GM21786 (cell line): Measurements from ENCODE around the gene STIP1.

Experiments
- ATAC-seq: cut with Tn5 transposase; IDR thresholded peaks from one replicate; pipeline ENCODE4 v1.9.1; 2021; ENCODE audit not compliant: unreplicated experiment

The STIP1 gene

DNA sequence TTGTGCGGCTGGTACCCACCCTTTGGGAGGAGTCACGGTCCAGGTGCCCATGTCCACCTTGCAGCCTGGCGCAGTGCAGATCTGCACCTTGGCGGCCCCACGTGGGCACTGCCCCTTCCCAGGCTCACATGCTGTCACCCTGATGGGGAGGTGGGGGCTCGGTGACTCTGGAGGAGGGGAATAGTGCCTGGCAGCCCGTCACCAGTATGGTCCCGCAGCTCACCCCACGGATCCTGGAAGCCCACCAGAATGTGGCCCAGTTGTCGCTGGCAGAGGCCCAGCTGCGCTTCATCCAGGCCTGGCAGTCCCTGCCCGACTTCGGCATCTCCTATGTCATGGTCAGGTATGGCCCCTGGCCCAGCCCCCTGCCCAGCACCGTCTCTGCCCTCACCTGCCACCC lies 34.8 kb downstream of the STIP1 start:
- ATAC-seq: no peak

DNA sequence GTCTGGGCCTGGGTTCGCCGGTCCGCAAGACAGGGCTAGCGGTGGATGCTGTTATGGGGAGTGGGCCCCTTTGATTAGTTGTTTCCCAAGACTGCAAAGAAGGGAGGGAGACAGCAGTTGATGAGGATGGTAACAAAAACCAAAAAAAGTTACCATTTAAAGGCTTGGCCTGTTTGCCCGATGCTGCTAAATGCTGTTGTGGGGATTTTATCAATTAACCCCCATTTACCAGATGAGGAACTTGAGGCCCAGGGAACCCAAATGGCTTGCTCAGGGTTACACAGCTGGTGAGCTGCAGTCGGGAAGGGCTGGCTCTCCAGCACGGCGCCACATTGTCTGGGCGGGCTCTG lies 36.7 kb downstream of the STIP1 start:
- no peak for ATAC-seq

DNA sequence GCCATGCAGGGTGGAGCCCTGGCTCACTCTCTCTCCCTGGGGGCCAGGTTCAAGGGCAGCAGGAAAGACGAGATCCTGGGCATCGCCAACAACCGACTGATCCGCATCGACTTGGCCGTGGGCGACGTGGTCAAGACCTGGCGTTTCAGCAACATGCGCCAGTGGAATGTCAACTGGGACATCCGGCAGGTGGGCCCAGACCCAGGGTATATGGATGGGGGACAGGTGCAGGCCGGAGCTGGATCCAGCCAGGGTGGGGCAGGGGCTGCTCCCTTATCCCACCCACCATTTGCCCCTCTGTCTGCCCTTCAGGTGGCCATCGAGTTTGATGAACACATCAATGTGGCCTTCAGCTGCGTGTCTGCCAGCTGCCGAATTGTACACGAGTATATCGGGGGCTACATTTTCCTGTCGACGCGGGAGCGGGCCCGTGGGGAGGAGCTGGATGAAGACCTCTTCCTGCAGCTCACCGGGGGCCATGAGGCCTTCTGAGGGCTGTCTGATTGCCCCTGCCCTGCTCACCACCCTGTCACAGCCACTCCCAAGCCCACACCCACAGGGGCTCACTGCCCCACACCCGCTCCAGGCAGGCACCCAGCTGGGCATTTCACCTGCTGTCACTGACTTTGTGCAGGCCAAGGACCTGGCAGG lies 37.2 kb downstream of the STIP1 start:
- ATAC-seq: no peak

DNA sequence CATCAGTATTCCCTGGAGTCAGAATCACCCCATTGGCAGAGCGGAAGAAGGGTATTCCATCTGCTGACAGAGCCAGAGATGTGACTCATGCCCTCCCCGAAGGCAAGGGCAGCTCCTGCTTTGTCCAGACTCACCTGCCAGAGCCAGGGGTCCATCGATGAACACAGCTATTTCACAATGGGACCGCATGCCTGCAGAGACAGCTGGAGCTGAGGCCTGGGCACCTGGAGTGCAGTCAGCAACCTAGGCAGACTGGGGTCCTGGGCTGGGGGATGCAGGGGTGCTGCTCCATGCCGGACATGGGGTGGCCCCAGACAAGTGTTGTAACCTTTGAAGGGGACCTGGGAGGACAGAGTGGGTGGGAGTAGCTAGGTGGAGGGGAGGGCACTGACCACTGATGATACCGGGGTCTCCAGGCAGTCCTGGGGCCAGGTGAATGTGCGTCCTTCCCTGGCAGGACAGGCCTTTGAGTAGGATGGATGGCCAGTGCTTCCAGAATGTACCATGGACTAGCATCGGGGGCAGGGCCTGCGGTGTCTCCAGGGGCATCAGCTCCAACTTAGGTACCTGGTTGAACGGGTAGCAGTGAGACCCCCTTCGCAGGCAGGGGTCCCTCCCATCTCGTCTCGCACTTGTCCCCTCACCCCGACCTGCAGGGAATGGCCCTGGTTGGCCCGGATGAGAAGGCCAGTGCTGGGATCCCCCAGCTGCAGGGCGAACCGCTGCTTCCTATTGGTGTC lies 38.4 kb downstream of the STIP1 start:
- ATAC-seq: no peak

DNA sequence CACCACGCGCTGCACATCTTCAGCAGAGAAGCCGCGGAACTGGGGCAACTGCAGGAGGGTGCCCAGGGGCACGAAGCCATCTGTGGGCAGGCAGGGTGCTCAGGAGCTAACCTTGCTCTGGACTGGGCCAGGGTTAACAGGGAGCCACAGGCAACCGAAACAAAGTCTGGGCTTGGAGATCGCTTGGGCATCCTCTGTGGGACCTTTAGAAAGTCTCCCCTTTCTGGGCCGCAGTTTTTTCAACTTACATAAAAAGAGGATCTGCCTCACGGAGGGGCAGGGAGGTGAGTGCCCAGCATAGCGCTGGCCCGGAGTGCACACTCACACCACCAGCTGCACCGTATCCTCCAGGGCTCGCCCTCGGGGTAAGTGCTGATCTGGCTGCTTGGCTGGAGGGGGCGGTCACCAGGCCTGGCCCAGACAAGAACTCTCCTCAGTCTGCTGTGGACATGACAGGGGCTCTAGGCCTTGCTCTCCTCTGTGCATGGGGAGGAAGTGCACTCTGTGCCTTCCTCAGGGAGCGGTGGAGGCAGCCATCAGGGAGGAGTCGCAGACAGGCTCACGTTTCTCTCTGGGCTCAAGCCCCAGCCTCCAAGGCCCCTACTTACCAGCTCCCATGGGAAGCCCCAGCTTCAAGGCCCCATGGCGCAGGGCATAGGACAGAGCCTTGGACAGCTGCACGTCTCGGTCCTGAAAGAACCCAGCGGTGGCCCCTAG lies 39.1 kb downstream of the STIP1 start:
- ATAC-seq: no peak

DNA sequence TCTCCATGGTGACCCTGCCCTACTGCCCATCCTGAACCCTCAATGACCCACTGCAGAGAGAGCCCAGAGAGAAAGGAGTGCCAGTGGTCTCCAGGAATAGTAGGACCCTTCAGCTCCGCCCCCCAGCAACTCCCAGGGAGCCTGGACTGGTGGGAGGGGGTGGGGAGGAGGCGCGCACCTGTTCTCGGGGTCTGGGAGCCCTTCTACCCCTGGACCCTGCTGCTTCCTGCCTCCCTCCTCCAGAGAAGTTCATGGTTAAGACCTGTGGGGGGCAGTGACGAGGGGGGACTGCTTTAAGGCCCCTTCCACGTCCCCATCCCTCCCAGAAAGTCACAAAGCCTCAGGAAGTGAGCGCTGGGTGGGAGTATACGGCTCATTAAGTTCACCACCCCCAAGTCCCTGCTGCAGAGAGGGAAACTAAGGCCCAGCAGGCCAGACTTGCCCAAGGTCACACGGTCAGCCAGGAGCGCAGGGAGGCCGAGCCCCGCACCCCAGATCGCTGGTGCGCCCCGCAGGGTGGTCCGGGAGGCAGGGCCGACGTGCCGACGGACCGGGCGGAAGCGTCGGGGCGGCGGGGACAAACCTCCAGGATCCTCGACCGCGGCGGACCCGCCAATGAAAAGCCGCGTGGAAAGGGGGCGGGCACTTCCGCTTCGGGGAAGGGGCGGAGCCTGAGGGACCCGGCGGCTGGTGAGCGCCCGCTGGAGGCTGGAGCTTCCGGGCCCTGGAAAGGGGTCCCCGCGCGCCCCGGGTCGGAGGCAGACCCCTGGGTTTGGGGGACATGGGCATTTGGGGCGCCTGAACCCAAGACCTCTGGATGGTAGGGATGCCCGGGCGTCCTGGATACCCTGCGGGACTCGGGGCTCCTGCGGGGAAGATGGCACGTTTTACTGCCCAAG lies 39.9 kb downstream of the STIP1 start, which contains the start of the genes NUDT22 and TRPT1:
NUDT22 (plus strand) TSS at position 667 of the 899 bp plus-strand sequence. CDS start 379 bp downstream, outside the sequence.
TRPT1 (minus strand) TSS at position 579 of the 899 bp plus-strand sequence; CDS start at position 253, 326 bp downstream.
- peak; percentile 41 for ATAC-seq

DNA sequence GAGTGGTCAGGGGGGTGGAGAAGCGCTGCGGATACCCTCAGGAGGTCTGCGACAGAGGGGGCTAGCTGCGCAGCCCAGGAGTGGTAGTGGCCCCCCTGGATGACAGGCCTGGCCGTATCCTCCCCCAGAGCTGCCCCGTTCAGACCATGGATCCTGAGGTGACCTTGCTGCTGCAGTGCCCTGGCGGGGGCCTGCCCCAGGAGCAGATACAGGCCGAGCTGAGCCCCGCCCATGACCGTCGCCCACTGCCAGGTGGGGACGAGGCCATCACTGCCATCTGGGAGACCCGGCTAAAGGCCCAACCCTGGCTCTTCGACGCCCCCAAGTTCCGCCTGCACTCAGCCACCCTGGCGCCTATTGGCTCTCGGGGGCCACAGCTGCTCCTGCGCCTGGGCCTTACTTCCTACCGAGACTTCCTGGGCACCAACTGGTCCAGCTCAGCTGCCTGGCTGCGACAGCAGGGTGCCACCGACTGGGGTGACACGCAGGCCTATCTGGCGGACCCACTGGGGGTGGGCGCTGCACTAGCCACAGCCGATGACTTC lies 40.6 kb downstream of the STIP1 start:
- ATAC-seq: peak; percentile 33

DNA sequence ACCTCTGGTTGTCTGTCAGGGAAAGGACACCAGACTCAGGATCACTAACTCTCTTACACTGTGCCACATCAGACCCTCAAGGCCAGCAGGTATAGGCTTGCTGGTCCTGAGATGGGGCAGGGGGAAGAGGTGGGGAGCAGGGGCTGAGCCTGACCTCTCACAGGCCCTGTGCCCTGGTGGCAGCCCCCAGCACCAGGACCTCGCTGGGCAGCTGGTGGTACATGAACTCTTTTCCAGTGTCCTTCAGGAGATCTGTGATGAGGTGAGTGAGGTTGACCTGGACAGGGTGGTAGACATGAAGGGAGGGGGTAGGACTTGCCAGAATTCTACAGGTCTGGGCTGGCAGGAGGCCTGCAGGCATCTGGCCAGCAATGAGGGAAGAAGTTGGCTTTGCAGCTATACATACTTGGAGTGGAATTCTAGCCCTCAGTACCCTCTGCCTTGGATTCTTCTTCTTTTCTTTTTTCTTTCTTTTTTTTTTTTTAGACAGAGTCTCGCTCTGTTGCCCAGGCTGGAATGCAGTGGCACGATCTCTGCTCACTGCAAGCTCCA lies 41.5 kb downstream of the STIP1 start:
- ATAC-seq: no peak

DNA sequence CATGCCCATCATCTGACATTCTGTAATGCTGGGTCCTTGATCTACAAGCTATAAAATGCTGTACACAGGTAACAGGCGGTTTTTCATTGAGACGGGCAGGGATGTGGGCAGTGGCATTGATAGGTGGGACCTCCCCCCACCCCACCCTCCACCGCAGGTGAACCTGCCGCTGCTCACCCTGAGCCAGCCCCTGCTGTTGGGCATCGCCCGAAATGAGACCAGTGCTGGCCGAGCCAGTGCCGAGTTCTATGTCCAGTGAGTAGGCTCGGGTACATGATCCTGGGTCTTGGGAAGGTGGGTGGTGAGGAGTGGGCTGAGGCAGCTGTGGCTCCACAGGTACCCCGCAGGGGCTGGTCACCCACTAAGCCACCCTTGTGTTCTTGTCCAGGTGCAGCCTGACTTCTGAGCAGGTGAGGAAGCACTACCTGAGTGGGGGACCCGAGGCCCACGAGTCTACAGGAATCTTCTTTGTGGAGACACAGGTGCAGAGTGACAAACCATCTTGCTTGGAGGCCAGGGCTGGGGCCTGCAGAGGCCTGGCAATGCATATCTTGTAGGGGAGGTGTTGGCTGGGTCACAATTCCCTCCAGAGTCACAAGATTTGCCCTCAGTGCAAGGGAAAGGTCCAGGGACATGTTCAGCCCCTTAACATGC lies 43.2 kb downstream of the STIP1 start:
- ATAC-seq: no peak

DNA sequence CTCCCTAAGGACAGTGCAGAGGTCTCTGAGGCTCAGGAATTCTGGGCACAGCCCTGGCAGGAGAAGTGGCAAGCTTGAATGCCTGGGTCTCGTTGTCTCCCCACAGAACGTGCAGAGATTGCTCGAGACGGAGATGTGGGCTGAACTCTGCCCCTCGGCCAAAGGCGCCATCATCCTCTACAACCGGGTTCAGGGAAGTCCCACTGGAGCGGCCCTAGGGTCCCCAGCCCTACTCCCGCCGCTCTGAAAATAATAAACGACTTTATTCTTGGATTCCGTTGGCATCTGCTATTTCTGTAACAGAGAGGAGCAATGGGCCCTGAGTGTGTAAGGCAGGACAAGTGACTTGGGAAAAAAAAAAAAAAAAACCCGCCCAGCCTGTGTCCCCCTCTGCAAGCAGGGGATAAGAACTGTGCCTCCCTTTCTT lies 43.8 kb downstream of the STIP1 start:
- no peak for ATAC-seq

DNA sequence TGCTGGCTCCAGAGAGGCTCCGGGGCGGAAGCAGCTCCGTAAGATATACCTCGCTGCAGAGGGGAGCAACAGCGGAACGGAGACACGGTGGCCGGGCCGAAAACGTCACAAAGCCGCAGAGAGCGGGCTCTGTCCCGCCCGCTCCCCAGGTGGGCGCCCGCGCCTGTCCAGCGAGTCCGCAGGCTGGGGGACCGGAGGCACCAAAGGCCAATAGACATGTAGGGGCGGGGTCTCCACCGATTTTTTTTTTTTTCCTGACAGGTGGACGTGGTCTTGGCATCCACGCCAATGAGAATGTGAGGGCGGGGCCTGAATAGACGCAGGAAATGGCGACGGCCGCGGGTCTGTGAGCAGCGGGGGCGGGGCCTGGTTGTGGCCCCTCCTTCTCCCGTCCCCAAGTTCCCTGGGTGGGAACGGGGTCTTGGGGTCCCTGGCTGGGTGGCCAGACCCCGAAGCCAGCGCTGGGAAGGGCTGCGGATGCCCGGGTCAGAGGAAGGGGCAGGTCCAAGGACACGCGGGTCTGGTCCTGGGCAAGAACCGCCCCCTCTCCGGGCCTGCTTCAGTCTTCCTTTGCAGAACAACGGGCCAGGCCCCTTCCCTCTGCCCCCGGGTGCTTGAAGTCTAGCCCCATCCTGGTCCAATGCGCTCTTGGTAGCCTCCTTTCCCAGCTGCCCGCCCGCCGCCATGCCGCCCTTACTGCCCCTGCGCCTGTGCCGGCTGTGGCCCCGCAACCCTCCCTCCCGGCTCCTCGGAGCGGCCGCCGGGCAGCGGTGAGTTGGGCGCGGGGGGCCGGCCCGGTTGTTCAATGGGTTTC lies 44.4 kb downstream of the STIP1 start, which contains the start of gene DNAJC4:
DNAJC4 (plus strand) TSS at position 378 of the 814 bp plus-strand sequence; CDS start at position 685, 307 bp downstream.
- ATAC-seq: peak; percentile 49

DNA sequence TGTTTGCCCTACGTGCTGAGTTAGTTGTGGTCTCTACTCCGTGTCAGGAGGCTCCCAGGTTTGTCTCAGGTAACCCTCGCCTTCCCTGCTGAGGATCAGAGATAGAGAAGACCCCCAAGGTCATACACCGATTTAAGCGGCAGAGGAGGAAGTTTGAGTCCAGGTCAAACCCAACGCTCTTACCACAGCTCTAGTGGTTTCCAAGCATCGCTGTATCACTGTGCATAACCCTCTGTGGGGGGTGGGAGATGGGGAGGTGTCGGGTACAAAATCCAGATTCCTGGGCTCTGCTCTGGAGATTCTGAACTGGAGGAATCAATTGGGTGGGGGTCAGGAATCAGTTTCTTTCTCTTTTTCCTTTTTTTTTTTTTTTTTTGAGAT lies 45.0 kb downstream of the STIP1 start:
- no peak for ATAC-seq

DNA sequence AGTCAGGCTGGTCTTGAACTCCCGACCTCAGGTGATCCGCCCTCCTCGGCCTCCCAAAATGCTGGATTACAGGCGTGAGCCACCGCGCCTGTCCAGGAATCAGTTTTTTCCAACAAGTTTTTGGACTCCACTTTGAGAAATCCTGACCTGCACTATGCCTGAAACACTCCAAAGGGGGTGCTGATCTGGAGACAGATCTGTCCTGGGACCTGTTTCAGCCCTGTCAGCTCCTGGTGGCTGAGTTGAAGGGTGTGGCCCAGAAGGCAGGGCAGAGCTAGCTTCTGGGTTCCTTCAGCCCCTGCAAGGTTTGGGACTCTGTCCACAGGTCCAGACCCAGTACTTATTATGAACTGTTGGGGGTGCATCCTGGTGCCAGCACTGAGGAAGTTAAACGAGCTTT lies 45.6 kb downstream of the STIP1 start:
- no peak for ATAC-seq

DNA sequence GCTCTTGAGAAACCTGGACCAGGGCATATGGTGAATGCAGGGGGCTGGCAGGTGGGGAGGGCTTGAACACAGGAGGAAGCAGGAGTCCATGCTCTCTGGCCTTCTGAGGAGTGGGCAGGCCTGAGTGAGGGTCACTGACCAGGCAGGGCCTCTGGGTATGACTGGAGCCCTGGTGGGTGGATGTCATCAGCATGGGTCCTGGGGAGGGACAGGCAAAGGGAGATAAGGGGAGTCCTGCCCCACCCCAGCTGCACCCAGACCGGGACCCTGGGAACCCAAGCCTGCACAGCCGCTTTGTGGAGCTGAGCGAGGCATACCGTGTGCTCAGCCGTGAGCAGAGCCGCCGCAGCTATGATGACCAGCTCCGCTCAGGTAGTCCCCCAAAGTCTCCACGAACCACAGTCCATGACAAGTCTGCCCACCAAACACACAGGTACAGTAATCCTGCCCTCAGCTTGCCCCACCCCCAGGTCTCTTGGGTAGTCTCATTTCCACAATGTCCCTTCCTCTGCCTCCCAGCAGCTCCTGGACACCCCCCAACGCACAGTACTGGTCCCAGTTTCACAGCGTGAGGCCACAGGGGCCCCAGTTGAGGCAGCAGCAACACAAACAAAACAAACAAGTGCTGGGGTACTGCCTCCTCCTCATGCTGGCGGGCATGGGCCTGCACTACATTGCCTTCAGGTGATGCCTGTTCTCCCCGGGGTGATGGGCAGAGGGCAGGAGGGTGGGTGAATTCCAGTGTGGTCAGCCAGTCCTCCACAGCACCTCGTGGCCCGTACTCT lies 46.4 kb downstream of the STIP1 start:
- ATAC-seq: no peak

DNA sequence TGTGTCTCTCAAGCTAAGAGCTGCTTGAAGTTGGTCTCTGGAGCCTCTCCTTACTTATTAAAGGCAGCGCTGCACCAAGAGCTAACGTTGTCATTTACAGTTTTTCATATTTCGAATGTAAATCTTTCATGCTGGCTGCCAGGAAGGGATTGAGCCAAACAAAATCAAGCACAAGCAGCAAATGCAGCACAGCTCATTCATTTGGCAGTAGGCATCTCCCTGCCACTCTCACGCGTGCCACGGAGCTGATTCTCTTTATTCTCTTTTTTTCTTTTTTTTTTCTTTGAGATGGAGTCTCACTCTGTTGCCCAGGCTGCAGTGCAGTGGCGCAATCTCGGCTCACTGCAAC lies 47.0 kb downstream of the STIP1 start:
- no peak for ATAC-seq

DNA sequence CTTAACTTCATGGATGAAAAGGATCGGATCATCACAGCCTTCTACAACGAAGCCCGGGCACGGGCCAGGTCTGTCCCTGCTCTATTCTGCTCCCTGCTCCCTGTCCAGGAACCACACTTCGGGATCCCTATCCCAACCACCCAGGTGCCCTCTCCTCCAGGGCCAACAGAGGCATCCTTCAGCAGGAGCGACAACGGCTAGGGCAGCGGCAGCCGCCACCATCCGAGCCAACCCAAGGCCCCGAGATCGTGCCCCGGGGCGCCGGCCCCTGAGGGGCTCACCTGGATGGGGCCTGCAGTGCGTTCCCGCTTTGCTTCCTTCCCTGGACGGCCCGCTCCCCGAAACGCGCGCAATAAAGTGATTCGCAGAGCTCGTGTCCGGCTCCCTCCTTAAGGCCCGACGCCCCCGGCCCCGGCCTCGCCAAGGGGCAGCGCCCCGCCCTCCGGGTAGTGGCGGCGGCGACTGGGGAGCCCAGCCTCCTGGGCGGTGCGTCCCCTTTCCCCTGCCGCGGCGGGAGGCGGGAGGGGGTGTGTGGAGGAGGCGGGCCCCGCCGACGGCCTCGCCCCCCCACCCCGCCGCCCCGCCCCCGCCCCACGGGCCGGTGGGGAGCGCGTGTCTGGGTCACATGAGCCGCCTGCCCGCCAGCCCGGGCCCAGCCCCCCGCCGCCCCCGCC lies 48.1 kb downstream of the STIP1 start, which contains the start of gene VEGFB:
VEGFB (plus strand) TSS at position 672 of the 674 bp plus-strand sequence. CDS start 250 bp downstream, outside the sequence.
- ATAC-seq: no peak

DNA sequence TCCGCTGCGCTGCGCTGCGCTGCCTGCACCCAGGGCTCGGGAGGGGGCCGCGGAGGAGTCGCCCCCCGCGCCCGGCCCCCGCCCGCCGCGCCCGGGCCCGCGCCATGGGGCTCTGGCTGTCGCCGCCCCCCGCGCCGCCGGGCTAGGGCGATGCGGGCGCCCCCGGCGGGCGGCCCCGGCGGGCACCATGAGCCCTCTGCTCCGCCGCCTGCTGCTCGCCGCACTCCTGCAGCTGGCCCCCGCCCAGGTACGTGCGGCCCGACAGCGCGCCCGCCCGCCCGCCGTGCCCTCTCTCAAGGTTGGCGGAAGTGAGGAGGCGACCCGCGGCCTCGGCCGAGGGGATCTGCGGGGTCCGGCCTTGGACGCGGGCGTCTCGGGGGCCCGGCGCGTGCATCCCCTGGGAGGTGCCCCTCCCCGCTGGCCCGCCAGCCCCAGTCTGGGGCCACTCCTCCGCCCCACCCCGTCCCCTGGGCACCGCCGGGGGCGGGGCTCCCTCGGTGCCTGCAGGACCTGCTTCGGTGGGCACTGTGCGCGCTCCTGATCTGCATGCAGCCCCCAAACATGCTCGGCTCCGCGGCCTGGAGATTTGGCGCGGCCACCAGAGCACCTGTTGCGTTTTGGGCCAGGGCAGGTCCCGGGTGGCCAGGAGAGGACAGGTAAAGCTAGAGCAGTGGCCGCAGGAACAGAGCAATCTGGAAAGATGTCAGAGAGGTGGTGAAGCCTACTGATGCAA lies 48.8 kb downstream of the STIP1 start:
- ATAC-seq: no peak
